DOHH2 (cell line): ENCODE data around the gene POFUT2.

Source experiments
- CTCF ChIP-seq: fragments of 200-600 bp; sonication (generic); IDR thresholded peaks from one replicate; pipeline ENCODE4 v1.5.1; 2014; ENCODE audit warnings: antibody characterized with exemption, mild to moderate bottlenecking, low read depth, low read length; ENCODE audit not compliant: poor library complexity, severe bottlenecking
- EZH2phosphoT487 ChIP-seq: fragments of 200-600 bp; sonication (generic); IDR thresholded peaks from 2 replicates; pipeline ENCODE4 v1.6.1; 2017; ENCODE audit warnings: borderline replicate concordance, mild to moderate bottlenecking, antibody characterized with exemption, low read length, moderate library complexity, mixed read lengths

GRCh38 chr21:45267390-45267760 lies 20.3 kb downstream of the POFUT2 start:
- TF ChIP-seq EZH2phosphoT487 (no peak), CTCF (no peak)
